Stimulated activated CD8-positive, alpha-beta memory T cell treated with anti-CD3 and anti-CD28 coated beads, Interleukin-4, amount 100 ng/mL, for 48 hours (primary cell): ENCODE measurements around the gene PPFIA3.
A peak's percentile ranks its signal among the peaks of the same experiment; 100 is the strongest.

Experiments used
- DNase-seq: peaks from one replicate; pipeline ENCODE4 v3.0.0-alpha.2; 2020

PPFIA3 gene

DNA sequence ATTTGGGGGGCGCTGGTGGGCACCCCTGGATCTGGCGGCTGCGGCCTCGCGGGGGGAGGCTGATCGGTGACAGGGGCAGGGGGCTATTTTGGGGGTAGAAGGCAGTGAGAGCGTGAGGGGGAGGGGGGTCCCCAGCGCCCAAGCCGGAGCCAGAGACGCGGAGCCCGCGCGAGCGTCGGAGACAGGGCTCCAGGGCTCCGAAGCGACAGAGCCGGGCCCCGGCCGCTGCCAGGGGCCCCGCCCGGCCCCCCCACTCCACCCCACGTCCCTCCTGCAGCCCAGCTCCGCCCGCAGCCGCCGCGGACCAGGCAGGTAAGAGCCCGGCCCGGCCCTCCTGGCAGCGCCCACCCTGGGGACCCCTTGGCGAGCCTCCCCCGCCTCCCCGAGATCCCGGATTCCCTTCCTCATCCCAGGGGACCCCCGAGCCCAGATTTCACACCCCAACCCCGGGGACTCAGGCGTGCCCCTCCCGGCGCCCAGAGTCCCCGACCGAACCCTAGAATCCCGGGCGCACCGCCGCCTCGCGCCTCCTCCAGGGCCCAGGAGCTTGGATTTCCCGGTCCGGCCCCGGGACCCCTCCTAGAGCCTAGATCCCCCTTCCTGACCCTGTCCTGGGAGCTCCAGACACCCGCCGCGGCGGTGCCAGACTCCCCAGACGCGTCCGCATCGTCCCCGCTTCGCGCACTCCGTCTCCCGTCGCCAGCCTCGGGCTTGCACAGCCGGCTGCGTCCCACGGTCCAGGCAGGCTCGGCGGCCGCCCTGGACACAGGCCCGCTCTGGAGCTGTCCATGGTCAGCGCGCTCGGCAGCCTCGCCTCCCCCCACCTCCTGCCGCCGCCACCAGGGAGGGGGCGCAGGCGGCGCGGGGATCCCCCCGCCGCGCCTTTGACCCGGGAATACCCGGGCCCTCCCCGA is at the start of gene PPFIA3:
Gene PPFIA3 (plus strand): TSS at position 134 of the 914 bp plus-strand sequence. CDS start 8,330 bp downstream, outside the sequence.
- DNase-seq = no peak

DNA sequence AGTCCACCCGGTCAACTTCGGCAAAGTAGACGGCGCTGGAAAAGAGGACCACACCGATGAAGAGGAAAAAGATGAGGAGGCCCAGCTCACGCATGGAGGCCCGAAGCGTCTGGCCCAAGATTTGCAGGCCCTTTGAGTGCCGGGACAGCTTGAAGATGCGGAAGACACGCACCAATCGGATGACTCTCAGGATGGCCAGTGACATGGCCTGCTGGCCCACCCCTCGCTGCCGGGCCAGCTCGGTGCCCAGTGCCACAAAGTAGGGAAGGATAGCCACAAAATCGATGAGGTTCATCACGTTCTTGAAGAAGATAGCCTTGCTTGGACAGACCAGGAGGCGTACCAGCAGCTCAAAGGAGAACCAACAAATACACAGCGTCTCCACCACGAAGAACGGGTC is 48.9 kb upstream of the PPFIA3 start:
- DNase-seq = no peak

- no peak for DNase-seq
These were observed 47.3 kb upstream of the PPFIA3 start for GRCh38 chr19:49071860-49072547.

- no peak for DNase-seq
These were observed 45.6 kb upstream of the PPFIA3 start for GRCh38 chr19:49073514-49074378.

GRCh38 chr19:49074869-49075268 is 44.5 kb upstream of the PPFIA3 start:
- DNase-seq = peak; percentile 53

DNA sequence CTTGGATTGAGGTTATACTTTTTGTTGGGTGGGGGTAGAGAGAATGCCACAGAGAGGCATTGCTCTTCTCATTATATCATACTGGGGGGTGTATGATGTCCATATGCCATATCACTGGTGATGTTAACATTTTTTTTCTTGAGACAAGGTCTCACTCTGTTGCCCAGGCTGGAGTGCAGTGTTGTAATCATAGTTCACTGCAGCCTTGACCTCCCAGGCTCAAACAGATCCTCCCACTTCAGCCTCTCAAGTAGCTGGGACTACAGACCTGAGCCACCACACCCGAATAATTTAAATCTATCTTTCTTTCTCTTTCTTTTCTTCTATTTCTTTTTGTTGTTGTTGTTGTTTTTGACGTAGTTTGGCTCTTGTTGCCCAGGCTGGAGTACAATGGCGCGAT is 39.0 kb upstream of the PPFIA3 start:
- no peak for DNase-seq

- no peak for DNase-seq
These were observed 38.1 kb upstream of the PPFIA3 start for GRCh38 chr19:49081273-49081672.

DNA sequence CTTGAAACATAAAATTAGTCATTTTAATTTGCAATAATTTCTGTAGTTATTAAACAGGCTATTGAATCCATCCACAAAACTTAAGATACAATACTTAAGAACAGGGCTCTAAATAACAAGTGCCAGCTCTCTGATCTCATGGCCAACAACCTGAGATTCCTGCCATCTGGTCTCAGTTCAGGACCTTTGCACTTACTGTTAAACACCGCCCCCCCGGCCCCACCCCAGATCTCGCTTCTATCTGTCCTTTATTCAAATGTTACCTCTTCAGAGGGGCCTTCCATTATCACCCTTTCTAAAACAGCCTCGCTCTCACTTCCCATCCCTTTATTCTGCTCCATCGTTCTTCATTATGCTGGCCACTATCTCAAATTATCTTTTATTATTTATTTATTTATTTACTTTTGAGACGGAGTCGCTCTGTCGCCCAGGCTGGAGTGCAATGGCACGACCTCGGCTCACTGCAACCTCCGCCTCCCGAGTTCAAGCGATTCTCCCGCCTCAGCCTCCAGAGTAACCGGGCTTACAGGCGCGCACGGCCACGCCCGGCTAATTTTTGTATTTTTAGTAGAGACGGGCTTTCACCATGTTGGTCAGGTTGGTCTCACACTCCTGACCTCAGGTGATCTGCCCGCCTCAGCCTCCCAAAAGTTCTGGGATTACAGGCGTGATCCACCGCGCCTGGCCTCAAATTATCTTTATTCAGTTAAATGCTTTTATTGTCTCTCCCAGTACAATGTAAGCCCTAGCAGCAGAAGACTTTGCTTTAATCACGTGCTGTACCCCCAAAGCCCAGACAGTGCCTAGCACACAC is 34.9 kb upstream of the PPFIA3 start:
- no peak for DNase-seq

DNA sequence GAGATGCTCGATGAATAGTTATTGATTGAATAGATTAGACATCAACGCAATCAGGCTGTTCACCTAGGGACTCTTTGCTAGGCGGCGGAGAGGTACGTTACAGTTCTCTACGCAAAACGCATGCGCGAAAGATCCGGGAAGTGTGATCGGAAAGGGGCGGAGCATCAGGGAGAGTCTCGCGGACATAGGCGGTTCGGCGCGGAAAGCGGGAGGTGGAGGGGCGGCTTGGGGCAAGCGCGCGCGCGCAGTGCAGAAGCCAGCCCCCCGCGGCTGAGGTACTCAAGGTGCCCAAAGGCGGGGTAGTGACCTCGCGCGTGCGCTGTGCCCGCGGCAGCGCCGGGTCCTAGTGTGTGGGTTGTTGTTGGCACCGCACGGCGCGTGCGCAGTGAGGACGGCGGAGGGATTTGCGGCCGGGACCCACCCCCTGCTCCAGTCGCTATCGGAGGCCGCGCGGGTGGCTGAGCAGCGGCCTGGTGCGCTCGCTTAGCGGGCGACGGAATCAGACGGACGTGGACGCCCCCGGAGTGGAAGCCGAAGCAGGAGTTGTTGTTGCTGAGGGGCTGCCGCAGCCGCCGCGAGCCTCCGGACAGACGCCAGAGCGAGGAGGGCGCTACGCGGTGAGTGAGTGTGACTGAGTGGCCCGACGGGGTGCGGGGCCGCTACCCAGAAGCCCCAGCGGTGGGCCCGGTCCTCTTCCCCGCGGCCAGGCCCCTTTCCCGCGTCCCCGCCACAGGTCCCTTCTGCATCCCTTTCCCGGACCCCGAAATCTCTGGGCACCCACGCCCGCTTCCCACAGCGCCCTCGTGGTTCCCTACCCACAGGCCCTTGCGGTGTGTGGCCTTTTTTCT is 34.1 kb upstream of the PPFIA3 start, which contains the start of gene SNRNP70:
Gene SNRNP70 (plus strand): TSS at position 432 of the 848 bp plus-strand sequence. CDS start 964 bp downstream, outside the sequence.
- peak; percentile 99 for DNase-seq

DNA sequence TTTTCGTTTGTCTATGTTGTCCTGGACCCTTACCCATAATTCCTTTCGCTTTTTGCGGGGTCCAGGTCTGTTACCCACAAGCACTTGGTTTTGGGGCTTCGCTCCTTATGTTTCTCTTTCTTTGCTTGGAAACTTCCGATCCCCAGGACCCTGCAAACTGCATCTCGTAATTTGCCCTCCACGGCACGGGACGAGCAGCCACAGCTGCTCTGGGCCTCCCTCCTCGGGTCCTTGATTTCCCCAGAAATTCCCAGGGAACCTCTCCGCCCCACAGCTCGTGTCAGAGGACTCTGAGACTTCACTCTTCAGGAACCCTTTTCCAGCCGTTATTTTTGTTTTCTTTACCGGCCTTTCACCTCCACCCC is 33.5 kb upstream of the PPFIA3 start:
- no peak for DNase-seq

DNA sequence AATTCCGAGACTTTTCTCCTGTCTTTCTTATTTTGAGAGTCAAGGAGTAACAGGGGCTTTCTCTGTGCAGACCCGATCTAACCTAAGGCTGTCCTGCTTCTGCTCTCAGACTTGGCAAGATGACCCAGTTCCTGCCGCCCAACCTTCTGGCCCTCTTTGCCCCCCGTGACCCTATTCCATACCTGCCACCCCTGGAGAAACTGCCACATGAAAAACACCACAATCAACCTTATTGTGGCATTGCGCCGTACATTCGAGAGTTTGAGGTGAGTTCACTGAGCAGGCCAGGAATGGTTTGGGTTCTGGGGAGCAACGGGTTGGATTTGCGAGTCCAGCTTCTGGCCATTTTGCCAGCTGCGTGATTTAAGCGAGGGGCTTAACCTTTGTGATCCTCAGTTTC is 33.0 kb upstream of the PPFIA3 start:
- no peak for DNase-seq

GRCh38 chr19:49091391-49092038 is 27.8 kb upstream of the PPFIA3 start:
- no peak for DNase-seq

GRCh38 chr19:49092686-49093085 is 26.7 kb upstream of the PPFIA3 start:
- no peak for DNase-seq

DNA sequence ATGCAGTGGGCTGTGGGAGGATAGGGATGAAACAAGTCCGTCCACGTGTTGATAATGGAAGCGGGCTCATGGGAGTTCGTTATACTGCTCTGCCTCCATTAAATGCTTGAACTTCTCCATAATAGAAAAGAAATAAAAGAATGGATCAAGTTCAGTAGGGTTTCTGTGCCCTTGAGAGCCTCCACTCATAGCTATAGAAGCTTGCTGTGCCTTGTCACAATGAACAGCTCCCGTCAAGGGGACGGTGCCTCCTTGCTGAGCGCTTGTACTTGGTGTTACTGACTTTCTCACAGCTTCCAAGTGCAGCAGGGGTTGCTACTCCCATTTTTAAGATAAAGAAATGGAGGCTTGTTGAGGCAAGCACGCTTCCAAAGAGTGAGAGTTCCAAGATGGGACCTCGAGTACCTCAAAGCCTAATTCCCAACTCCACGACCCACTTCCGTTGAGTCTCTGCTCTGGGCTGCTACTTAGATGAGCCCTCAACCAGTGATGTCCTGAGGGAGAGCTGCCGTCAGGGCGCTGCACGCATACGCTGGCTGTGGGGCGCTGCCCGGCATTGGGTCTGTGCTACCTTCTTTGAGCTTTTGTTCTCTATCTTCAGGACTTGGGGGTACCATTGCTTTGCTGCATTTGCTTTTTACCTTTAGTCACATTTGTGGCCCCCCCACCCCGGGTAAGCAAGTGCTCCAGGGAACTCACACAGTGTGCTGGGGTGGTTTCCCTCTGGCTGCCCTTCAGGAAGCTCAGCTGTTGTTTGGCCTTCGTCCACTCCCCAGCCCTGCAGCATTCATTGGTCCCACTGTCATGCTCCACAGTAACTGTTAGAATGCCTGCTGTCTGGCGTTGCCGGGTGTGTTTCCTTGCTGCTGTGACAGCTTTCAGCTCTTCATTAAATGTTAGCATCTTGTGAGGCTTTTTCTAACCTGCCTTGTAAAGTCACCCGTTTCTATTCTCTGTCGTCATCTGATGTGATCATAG is 24.6 kb upstream of the PPFIA3 start:
- no peak for DNase-seq

- peak; percentile 80 for DNase-seq
These were observed 21.7 kb upstream of the PPFIA3 start for GRCh38 chr19:49097453-49098288.

GRCh38 chr19:49098795-49099194 is 20.5 kb upstream of the PPFIA3 start:
- no peak for DNase-seq

DNA sequence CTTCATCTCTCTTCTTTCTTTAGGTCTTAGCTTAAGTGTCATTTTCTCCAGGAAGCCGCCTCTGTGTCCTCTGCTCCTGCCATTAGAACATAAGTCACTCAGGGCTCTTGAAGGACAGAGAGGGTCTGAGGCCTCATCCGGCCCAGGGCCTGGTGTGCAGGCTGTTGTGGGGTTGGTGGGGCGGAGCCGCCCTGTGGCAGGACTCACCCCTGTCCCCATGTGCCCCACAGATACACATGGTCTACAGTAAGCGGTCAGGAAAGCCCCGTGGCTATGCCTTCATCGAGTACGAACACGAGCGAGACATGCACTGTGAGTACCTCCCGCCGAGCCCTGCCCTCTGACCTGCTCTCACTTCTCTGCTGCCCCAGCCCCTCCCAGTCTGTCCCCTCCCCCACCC is 18.2 kb upstream of the PPFIA3 start:
- DNase-seq = no peak

- no peak for DNase-seq
These were observed 17.0 kb upstream of the PPFIA3 start for GRCh38 chr19:49102303-49102702.
